Liver (tissue), 9 donors: ENCODE data around the gene IL36A. TPM values are rescaled to one million over a fixed set of nuclear protein-coding genes. Genes with fewer than 3 reads are reported as not detected.

Experiments used
- DNase-seq: peaks from one replicate; pipeline ENCODE4 v3.0.0-alpha.2; 2017; ENCODE audit warnings: low spot score
- H3K27ac ChIP-seq, 2 donors: one replicate each; pipeline ENCODE4 v1.7.0; 2013; ENCODE audit warnings: inconsistent platforms in 2 of 2, low read length in 2 of 2, control low read depth in 1 of 2, low read depth in 1 of 2, mild to moderate bottlenecking in 1 of 2
- H3K27me3 ChIP-seq, 4 donors: one replicate each; pipeline versions ENCODE4 v1.6.1 to v1.7.0; 2013; ENCODE audit warnings: low read length in 3 of 4, inconsistent platforms in 1 of 4, mild to moderate bottlenecking in 1 of 4, moderate library complexity in 1 of 4; ENCODE audit not compliant: control insufficient read depth in 4 of 4, insufficient read depth in 4 of 4
- H3K36me3 ChIP-seq, 4 donors: one replicate each; pipeline versions ENCODE4 v1.6.1 to v1.7.0; 2013; ENCODE audit warnings: low read length in 3 of 4, mild to moderate bottlenecking in 3 of 4, low read depth in 1 of 4, moderate library complexity in 1 of 4; ENCODE audit not compliant: control insufficient read depth in 4 of 4, insufficient read depth in 3 of 4
- H3K4me1 ChIP-seq, 4 donors: one replicate each; pipeline versions ENCODE4 v1.6.1 to v1.7.0; 2013; ENCODE audit warnings: low read length in 3 of 4, mild to moderate bottlenecking in 3 of 4, moderate library complexity in 1 of 4; ENCODE audit not compliant: control insufficient read depth in 4 of 4, insufficient read depth in 4 of 4
- H3K4me3 ChIP-seq, 3 donors: one replicate each; pipeline versions ENCODE4 v1.6.1 to v1.7.0; 2013; ENCODE audit warnings: low read length in 3 of 3, control low read depth in 1 of 3, low read depth in 1 of 3, mild to moderate bottlenecking in 1 of 3
- H3K9ac ChIP-seq, 2 donors: one replicate each; pipeline ENCODE4 v1.7.0; 2013; ENCODE audit warnings: low read length in 2 of 2, mild to moderate bottlenecking in 2 of 2, moderate library complexity in 2 of 2, control low read depth in 1 of 2, low read depth in 1 of 2
- H3K9me3 ChIP-seq, 4 donors: one replicate each; pipeline versions ENCODE4 v1.6.1 to v1.7.0; 2013; ENCODE audit warnings: low read length in 3 of 4; ENCODE audit not compliant: control insufficient read depth in 4 of 4
- FOXA1 ChIP-seq: IDR thresholded peaks from 2 replicates; pipeline ENCODE4 v1.6.1; 2016; ENCODE audit warnings: antibody characterized with exemption
- FOXA2 ChIP-seq: IDR thresholded peaks from 2 replicates; pipeline ENCODE4 v1.6.1; 2016; ENCODE audit warnings: antibody characterized with exemption
- HNF4A ChIP-seq, 2 donors: conservative IDR thresholded peaks; 2 replicates each; pipeline ENCODE4 v1.6.1; 2016; ENCODE audit warnings: antibody characterized with exemption in 2 of 2, mild to moderate bottlenecking in 2 of 2
- HNF4G ChIP-seq: IDR thresholded peaks from 2 replicates; pipeline ENCODE4 v1.6.1; 2016; ENCODE audit warnings: antibody characterized with exemption
- JUND ChIP-seq, 2 donors: IDR thresholded peaks; 2 replicates each; pipeline ENCODE4 v1.6.1; 2016; ENCODE audit warnings: antibody characterized with exemption in 2 of 2
- NR2F2 ChIP-seq: IDR thresholded peaks from 2 replicates; pipeline ENCODE4 v1.6.1; 2016; ENCODE audit warnings: antibody characterized with exemption
- RAD21 ChIP-seq, 2 donors: IDR thresholded peaks; 2 replicates each; pipeline ENCODE4 v1.6.1; 2016; ENCODE audit warnings: antibody characterized with exemption in 2 of 2, mild to moderate bottlenecking in 2 of 2
- RXRA ChIP-seq, 2 donors: IDR thresholded peaks; 2 replicates each; pipeline ENCODE4 v1.6.1; 2017 to 2018; ENCODE audit warnings: antibody characterized with exemption in 2 of 2, mild to moderate bottlenecking in 1 of 2
- SP1 ChIP-seq: IDR thresholded peaks from 2 replicates; pipeline ENCODE4 v1.6.1; 2018; ENCODE audit warnings: antibody characterized with exemption, mild to moderate bottlenecking
- TAF1 ChIP-seq: conservative IDR thresholded peaks from 2 replicates; pipeline ENCODE4 v1.6.1; 2016; ENCODE audit warnings: antibody characterized with exemption, mild to moderate bottlenecking
- YY1 ChIP-seq: IDR thresholded peaks from 2 replicates; pipeline ENCODE4 v1.6.1; 2016; ENCODE audit warnings: antibody characterized with exemption, mild to moderate bottlenecking
- WGBS: extraction: QIAGEN DNeasy Blood & Tissue Kit; methylation state at CpG from one replicate; pipeline ENCODE4 v1.1.7; 2013; 5-methylcytosine and 5-hydroxymethylcytosine counted together
- polyA plus RNA-seq, 2 donors: library from polyadenylated mRNA; stranded (reverse) in 1 of 2; unstranded in 1 of 2; fragments of 200-250 nt in 1 of 2; fragments of >200 nt in 1 of 2; fragmentation: Nextera tagmentation in 1 of 2; extraction: Ambion mirVana in 1 of 2; gene quantifications; one replicate each; pipeline versions ENCODE4 v1.2.1 to v1.2.3, GENCODE V29; 2013 to 2015
- total RNA-seq, 2 donors: library from RNA; depleted of rRNA; stranded (reverse); fragments of >200 nt; gene quantifications; one replicate each; pipeline ENCODE4 v1.2.3, GENCODE V29; 2014
- TF ChIP-seq, protein P1 (sequence below): IDR thresholded peaks from 2 replicates; pipeline ENCODE4 v1.6.1; 2016; ENCODE audit warnings: antibody characterized with exemption
- TF ChIP-seq, protein P2 (sequence below): IDR thresholded peaks from 2 replicates; pipeline ENCODE4 v1.6.1; 2016; ENCODE audit warnings: antibody characterized with exemption
- TF ChIP-seq, protein P3 (sequence below): IDR thresholded peaks from 2 replicates; pipeline ENCODE4 v1.6.1; 2016; ENCODE audit warnings: antibody characterized with exemption, mild to moderate bottlenecking
- TF ChIP-seq, protein P4 (sequence below): fragments of 150-350 bp; IDR thresholded peaks from 2 replicates; pipeline ENCODE4 v1.5.1; 2017; ENCODE audit warnings: improper control_type of control experiment, low read depth, low read length; ENCODE audit not compliant: missing input control
- TF ChIP-seq, protein P5 (sequence below): IDR thresholded peaks from 2 replicates; pipeline ENCODE4 v1.6.1; 2016; ENCODE audit warnings: antibody characterized with exemption
- donor health status: healthy.
- donor health status: healthy.
- donor health status: healthy.
- donor health status: healthy.
- donor health status: healthy.

IL36A gene
- total and polyA plus RNA-seq, 4 donors, result not detected

DNA sequence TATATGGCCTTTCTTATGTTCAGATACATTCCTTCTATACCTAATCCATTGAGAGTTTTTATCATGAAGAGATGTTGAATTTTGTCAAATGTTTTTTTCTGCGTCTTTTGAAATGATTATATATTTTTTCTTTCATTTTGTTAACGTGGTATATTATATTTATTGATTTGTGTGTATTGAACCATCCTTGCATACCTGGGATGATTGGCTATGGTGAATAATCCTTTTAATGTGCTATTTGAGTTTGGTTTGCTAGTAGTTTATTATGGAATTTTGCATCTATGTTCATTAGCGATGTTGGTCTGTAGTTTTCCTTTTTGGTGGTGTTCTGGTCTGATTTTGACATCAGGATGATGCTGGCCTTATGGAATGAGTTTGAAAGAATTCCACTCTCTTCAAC is 15.6 kb upstream of the IL36A start:
- Histone ChIP-seq H3K36me3 (no peaks in the 10 kb centered on the region), H3K9ac (no peak overlapping the region), H3K4me1 (peaks cover 0 to 4% (median 2%) of the 10 kb centered on the region in 4 donors), H3K4me3 (no peak overlapping the region), H3K27ac (no peak overlapping the region), H3K27me3 (no peaks in the 10 kb centered on the region), H3K9me3 (peaks cover 0 to 9% (median 2%) of the 10 kb centered on the region in 4 donors)
- WGBS, result 89% methylated on average over 3 of the region's 3 CpGs
- no peak for DNase-seq
- no peak for TF ChIP-seq FOXA1
- TF ChIP-seq YY1, result no peak
- no peak for TF ChIP-seq NR2F2
- TF ChIP-seq HNF4A (conservative IDR thresholded peaks at IDR 0.05), result no peak
- TF ChIP-seq, protein P1, sequence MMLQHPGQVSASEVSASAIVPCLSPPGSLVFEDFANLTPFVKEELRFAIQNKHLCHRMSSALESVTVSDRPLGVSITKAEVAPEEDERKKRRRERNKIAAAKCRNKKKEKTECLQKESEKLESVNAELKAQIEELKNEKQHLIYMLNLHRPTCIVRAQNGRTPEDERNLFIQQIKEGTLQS, result no peak
- TF ChIP-seq, protein P2, sequence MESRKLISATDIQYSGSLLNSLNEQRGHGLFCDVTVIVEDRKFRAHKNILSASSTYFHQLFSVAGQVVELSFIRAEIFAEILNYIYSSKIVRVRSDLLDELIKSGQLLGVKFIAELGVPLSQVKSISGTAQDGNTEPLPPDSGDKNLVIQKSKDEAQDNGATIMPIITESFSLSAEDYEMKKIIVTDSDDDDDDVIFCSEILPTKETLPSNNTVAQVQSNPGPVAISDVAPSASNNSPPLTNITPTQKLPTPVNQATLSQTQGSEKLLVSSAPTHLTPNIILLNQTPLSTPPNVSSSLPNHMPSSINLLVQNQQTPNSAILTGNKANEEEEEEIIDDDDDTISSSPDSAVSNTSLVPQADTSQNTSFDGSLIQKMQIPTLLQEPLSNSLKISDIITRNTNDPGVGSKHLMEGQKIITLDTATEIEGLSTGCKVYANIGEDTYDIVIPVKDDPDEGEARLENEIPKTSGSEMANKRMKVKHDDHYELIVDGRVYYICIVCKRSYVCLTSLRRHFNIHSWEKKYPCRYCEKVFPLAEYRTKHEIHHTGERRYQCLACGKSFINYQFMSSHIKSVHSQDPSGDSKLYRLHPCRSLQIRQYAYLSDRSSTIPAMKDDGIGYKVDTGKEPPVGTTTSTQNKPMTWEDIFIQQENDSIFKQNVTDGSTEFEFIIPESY, result no peak
- TF ChIP-seq TAF1, result no peak
- TF ChIP-seq, protein P3, sequence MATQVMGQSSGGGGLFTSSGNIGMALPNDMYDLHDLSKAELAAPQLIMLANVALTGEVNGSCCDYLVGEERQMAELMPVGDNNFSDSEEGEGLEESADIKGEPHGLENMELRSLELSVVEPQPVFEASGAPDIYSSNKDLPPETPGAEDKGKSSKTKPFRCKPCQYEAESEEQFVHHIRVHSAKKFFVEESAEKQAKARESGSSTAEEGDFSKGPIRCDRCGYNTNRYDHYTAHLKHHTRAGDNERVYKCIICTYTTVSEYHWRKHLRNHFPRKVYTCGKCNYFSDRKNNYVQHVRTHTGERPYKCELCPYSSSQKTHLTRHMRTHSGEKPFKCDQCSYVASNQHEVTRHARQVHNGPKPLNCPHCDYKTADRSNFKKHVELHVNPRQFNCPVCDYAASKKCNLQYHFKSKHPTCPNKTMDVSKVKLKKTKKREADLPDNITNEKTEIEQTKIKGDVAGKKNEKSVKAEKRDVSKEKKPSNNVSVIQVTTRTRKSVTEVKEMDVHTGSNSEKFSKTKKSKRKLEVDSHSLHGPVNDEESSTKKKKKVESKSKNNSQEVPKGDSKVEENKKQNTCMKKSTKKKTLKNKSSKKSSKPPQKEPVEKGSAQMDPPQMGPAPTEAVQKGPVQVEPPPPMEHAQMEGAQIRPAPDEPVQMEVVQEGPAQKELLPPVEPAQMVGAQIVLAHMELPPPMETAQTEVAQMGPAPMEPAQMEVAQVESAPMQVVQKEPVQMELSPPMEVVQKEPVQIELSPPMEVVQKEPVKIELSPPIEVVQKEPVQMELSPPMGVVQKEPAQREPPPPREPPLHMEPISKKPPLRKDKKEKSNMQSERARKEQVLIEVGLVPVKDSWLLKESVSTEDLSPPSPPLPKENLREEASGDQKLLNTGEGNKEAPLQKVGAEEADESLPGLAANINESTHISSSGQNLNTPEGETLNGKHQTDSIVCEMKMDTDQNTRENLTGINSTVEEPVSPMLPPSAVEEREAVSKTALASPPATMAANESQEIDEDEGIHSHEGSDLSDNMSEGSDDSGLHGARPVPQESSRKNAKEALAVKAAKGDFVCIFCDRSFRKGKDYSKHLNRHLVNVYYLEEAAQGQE, result no peak
- TF ChIP-seq, protein P4, sequence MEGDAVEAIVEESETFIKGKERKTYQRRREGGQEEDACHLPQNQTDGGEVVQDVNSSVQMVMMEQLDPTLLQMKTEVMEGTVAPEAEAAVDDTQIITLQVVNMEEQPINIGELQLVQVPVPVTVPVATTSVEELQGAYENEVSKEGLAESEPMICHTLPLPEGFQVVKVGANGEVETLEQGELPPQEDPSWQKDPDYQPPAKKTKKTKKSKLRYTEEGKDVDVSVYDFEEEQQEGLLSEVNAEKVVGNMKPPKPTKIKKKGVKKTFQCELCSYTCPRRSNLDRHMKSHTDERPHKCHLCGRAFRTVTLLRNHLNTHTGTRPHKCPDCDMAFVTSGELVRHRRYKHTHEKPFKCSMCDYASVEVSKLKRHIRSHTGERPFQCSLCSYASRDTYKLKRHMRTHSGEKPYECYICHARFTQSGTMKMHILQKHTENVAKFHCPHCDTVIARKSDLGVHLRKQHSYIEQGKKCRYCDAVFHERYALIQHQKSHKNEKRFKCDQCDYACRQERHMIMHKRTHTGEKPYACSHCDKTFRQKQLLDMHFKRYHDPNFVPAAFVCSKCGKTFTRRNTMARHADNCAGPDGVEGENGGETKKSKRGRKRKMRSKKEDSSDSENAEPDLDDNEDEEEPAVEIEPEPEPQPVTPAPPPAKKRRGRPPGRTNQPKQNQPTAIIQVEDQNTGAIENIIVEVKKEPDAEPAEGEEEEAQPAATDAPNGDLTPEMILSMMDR, result no peak
- TF ChIP-seq RAD21 (IDR thresholded peaks at IDR 0.05), result no peak
- no peak for TF ChIP-seq FOXA2

DNA sequence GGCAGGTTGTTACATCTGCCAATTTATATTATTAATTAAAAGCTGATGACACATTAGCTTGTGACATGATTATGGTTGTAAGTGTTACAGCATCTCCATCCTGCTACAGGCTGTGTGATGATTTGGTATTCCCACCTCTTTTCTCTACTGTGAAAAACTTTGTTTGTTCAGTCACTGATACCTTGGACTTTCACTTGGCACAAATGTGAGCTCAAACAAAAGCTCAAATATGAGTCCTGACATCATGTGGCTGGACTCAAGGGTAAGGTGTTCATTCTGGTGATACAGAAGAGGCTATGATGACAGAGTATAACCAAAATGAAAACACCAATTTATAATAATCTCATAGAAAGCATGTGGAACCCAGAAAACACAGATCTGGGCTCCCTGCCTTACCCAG is 11.4 kb upstream of the IL36A start:
- Histone ChIP-seq H3K36me3 (no peaks in the 10 kb centered on the region), H3K4me3 (no peak overlapping the region), H3K27me3 (no peaks in the 10 kb centered on the region), H3K9me3 (peaks cover 0 to 9% (median 2%) of the 10 kb centered on the region in 4 donors), H3K27ac (peak overlapping the region in 1 of 2 donors; percentile 36), H3K4me1 (peaks cover 0 to 4% (median 2%) of the 10 kb centered on the region in 4 donors), H3K9ac (no peak overlapping the region)
- peak; percentile 8 for TF ChIP-seq FOXA2
- no peak for TF ChIP-seq FOXA1
- TF ChIP-seq, protein P3, result no peak
- peak; percentile 65 for TF ChIP-seq SP1
- TF ChIP-seq YY1, result peak; percentile 26
- TF ChIP-seq RAD21 (IDR thresholded peaks at IDR 0.05), result peak in 1 of 2 donors; percentile 23
- TF ChIP-seq, protein P5, sequence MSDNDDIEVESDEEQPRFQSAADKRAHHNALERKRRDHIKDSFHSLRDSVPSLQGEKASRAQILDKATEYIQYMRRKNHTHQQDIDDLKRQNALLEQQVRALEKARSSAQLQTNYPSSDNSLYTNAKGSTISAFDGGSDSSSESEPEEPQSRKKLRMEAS, result no peak
- peak; percentile 50 for TF ChIP-seq HNF4G
- no peak for TF ChIP-seq TAF1
- TF ChIP-seq HNF4A (conservative IDR thresholded peaks at IDR 0.05), result peak; percentile 87 to 91
- TF ChIP-seq, protein P4, result no peak
- TF ChIP-seq RXRA (IDR thresholded peaks at IDR 0.05), result peak in 1 of 2 donors; percentile 56
- TF ChIP-seq JUND (IDR thresholded peaks at IDR 0.05), result peak in 1 of 2 donors; percentile 59
- DNase-seq, result no peak
